Right lobe of liver (tissue), 6 donors: ENCODE results near the gene FGFR2. TPM values are rescaled to one million over a fixed set of nuclear protein-coding genes. Genes with fewer than 3 reads are reported as not detected.

ENCODE experiments used
- ATAC-seq, 4 donors: fragments of 200-7000 bp; cut with Tn5 transposase; one replicate each; pipeline ENCODE4 v1.9.1; 2020; ENCODE audit warnings: mild to moderate bottlenecking in 4 of 4, moderate library complexity in 4 of 4
- DNase-seq, 3 donors: peaks; one replicate each; pipeline ENCODE4 v3.0.0-alpha.2; 2020
- H3K27ac ChIP-seq, 3 donors: fragments of 200-600 bp; one replicate each; pipeline ENCODE4 v1.8.0; 2022
- H3K27me3 ChIP-seq, 2 donors: fragments of 200-600 bp; one replicate each; pipeline ENCODE4 v1.8.0; 2022
- H3K36me3 ChIP-seq, 4 donors: fragments of 200-600 bp; sonication (generic) in 1 of 4; one replicate each; pipeline versions ENCODE4 v1.5.1 to v1.8.0; 2017 to 2022; ENCODE audit warnings: control low read depth in 1 of 4
- H3K4me1 ChIP-seq, 4 donors: fragments of 200-600 bp; sonication (generic) in 1 of 4; one replicate each; pipeline versions ENCODE4 v1.5.1 to v1.8.0; 2017 to 2022; ENCODE audit warnings: control low read depth in 1 of 4
- H3K4me3 ChIP-seq, 3 donors: fragments of 200-600 bp; one replicate each; pipeline ENCODE4 v1.8.0; 2022
- H3K9me3 ChIP-seq, 4 donors: fragments of 200-600 bp; sonication (generic) in 1 of 4; one replicate each; pipeline versions ENCODE4 v1.5.1 to v1.8.0; 2017 to 2022; ENCODE audit warnings: control low read depth in 1 of 4
- CTCF ChIP-seq, 4 donors: fragments of 200-600 bp in 3 of 4; fragments of 450-650 bp in 1 of 4; IDR thresholded peaks; one replicate each; pipeline versions ENCODE4 v1.5.1 to v1.8.0; 2016 to 2022; ENCODE audit warnings: antibody characterized with exemption in 4 of 4, mild to moderate bottlenecking in 2 of 4
- POLR2A ChIP-seq: fragments of 450-650 bp; IDR thresholded peaks from one replicate; pipeline ENCODE4 v1.6.1; 2017; ENCODE audit warnings: antibody characterized with exemption, mild to moderate bottlenecking
- WGBS: methylation state at CpG from one replicate; pipeline ENCODE4 v1.1.6; 2018; ENCODE audit warnings: low coverage, low lambda C conversion rate; ENCODE audit not compliant: insufficient coverage; ENCODE audit errors: missing lambda C conversion rate; 5-methylcytosine and 5-hydroxymethylcytosine counted together
- intact Hi-C, 2 donors: fragments of 100-400 bp; cut with DNase I; formaldehyde crosslinking; loops; one replicate each; pipeline versions ENCODE4 v1.11.2 to v1.14.1; 2022
- total RNA-seq, 6 experiments: library from RNA; depleted of rRNA in 2 of 6; stranded (reverse); fragments of >200 nt in 2 of 6; fragmentation: NEBNext Ultra II Directional in 3 of 6; extraction: Animal tissue kit (Norgen Biotek cat#: 25700) in 3 of 6; gene quantifications; one replicate each; pipeline versions ENCODE4 v1.1.0 to v1.2.4, GENCODE V29; 2016 to 2023
- donor health status: DM: no; HTN: yes; CAD: no.
- donor health status: DM: no; HTN: no; CAD: no.
- donor health status: DM: no; HTN: no; CAD: no.
- donor health status: DM: no; HTN: yes; CAD: no.
- donor health status: DM: no; HTN: yes; CAD: no.

Gene FGFR2
- total RNA-seq, 6 experiments from 2014 or later: 14.4 to 33.7 (median 23.0) TPM

- H3K27ac ChIP-seq: no peak overlapping the region
These were observed 72.8 kb downstream of the FGFR2 start for GRCh38 chr10:121525251-121526134.

GRCh38 chr10:121524157-121524817, 74.0 kb downstream of the FGFR2 start:
- intact Hi-C loops: no loop called here
- Histone ChIP-seq H3K36me3 (no peaks in the 10 kb centered on the region), H3K27ac (no peak overlapping the region), H3K27me3 (no peaks in the 10 kb centered on the region), H3K4me1 (peaks cover 0 to 5% (median 0%) of the 10 kb centered on the region in 4 donors), H3K9me3 (no peaks in the 10 kb centered on the region), H3K4me3 (no peak overlapping the region)
- no peak for DNase-seq
- WGBS: 79% methylated on average over 11 of the region's 17 CpGs
- no peak for TF ChIP-seq CTCF (IDR thresholded peaks at IDR 0.05)
- no peak for TF ChIP-seq POLR2A
- no peak for ATAC-seq

More at GRCh38 chr10:121525251-121526134, 72.8 kb downstream of the FGFR2 start:
- Histone ChIP-seq H3K36me3 (no peaks in the 10 kb centered on the region), H3K4me3 (no peak overlapping the region), H3K27me3 (no peaks in the 10 kb centered on the region), H3K4me1 (peaks cover 0 to 11% (median 5%) of the 10 kb centered on the region in 4 donors), H3K9me3 (no peaks in the 10 kb centered on the region)
- ATAC-seq (peak in 2 of 4 donors; percentile 26 to 40), DNase-seq (no peak)
- WGBS: 55% methylated on average over 16 of the region's 16 CpGs
- intact Hi-C loops: no loop called here
- no peak for TF ChIP-seq CTCF (IDR thresholded peaks at IDR 0.05)
- TF ChIP-seq POLR2A: no peak

GRCh38 chr10:121522831-121523230, 75.4 kb downstream of the FGFR2 start:
- peaks cover 0 to 5% (median 0%) of the 10 kb centered on the region in 4 donors for H3K4me1 ChIP-seq
- intact Hi-C loops: no loop called here

More at GRCh38 chr10:121522831-121523230, 75.4 kb downstream of the FGFR2 start:
- TF ChIP-seq POLR2A (no peak), CTCF (IDR thresholded peaks at IDR 0.05) (no peak)
- Histone ChIP-seq H3K4me3 (no peak overlapping the region), H3K9me3 (no peaks in the 10 kb centered on the region), H3K27ac (no peak overlapping the region), H3K36me3 (no peaks in the 10 kb centered on the region), H3K27me3 (no peaks in the 10 kb centered on the region)
- WGBS: 88% methylated on average over 1 of the region's 1 CpG
- DNase-seq (no peak), ATAC-seq (no peak)
